ENCODE results near the gene SND1. TPM values are rescaled to one million over a fixed set of nuclear protein-coding genes. Genes with fewer than 3 reads are reported as not detected.

SND1 gene
- total RNA-seq, 2 experiments from 2014 or later, result 158 to 166 TPM

DNA sequence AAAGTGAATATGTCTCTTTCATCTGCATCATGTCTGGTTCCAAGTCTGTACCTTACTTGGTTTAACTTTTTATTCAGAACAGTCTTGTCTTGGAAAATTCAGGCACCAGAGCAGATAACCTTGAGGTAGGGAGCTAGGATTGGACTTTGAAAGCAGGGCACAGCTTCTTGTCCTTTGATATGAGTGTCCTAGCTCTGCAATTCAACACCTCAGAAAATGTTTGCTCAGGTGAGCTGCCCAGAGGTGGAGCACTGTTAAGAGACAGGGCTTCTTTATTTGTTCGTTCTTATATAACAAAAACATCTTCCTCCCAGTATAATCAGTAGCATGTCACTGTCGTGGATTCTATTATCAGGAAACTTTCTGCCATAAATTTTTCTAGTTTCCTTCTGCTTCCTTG lies 260.9 kb downstream of the SND1 start:
- Mint-ChIP-seq H3K27me3 (no peaks in the 10 kb centered on the region), H3K4me3 (no peak overlapping the region), H3K36me3 (peaks cover 7% of the 10 kb centered on the region), H3K27ac (no peak overlapping the region), H3K4me1 (peaks cover 10% of the 10 kb centered on the region), H3K9me3 (ENCODE audit: low read depth) (no peaks in the 10 kb centered on the region)
- DNase-seq, result no peak
- ATAC-seq, result no peak
- CTCF ChIA-PET, result no interaction called here

- Mint-ChIP-seq H3K27me3 (no peaks in the 10 kb centered on the region), H3K36me3 (peaks cover 4% of the 10 kb centered on the region), H3K9me3 (ENCODE audit: low read depth) (no peaks in the 10 kb centered on the region), H3K4me1 (peaks cover 5% of the 10 kb centered on the region), H3K27ac (no peak overlapping the region), H3K4me3 (no peak overlapping the region)
- DNase-seq, result no peak
- CTCF ChIA-PET, result interaction anchor here (1.0 kb wide), 1 partner anchor 9 kb away, joined by 3 read pairs; no protein-coding TSS in a partner anchor
- no peak for ATAC-seq
Observed at GRCh38 chr7:127913686-127914085, 261.7 kb downstream of the SND1 start.

- CTCF ChIA-PET, result no interaction called here
- H3K27me3 Mint-ChIP-seq, result no peaks in the 10 kb centered on the region
- no peaks in the 10 kb centered on the region for H3K9me3 Mint-ChIP-seq (ENCODE audit: low read depth)
- no peaks in the 10 kb centered on the region for H3K4me1 Mint-ChIP-seq
- DNase-seq (no peak), ATAC-seq (no peak)
- peaks cover 6% of the 10 kb centered on the region for H3K36me3 Mint-ChIP-seq
- no peak overlapping the region for H3K27ac Mint-ChIP-seq
- H3K4me3 Mint-ChIP-seq, result no peak overlapping the region
Observed at GRCh38 chr7:127914693-127915092, 262.7 kb downstream of the SND1 start.

GRCh38 chr7:127916735-127917134 lies 264.7 kb downstream of the SND1 start:
- ATAC-seq (no peak), DNase-seq (no peak)
- no peaks in the 10 kb centered on the region for H3K9me3 Mint-ChIP-seq (ENCODE audit: low read depth)
- H3K4me3 Mint-ChIP-seq, result no peak overlapping the region
- no peak overlapping the region for H3K27ac Mint-ChIP-seq
- peaks cover 3% of the 10 kb centered on the region for H3K36me3 Mint-ChIP-seq
- peaks cover 9% of the 10 kb centered on the region for H3K4me1 Mint-ChIP-seq
- H3K27me3 Mint-ChIP-seq, result no peaks in the 10 kb centered on the region
- CTCF ChIA-PET, result interaction anchor here (2.6 kb wide), 1 partner anchor 292 kb away, joined by 6 read pairs; no protein-coding TSS in a partner anchor

GRCh38 chr7:127918130-127918529 lies 266.1 kb downstream of the SND1 start:
- no peak for ATAC-seq
- Mint-ChIP-seq H3K9me3 (ENCODE audit: low read depth) (no peaks in the 10 kb centered on the region), H3K27ac (no peak overlapping the region), H3K4me3 (no peak overlapping the region), H3K4me1 (peaks cover 9% of the 10 kb centered on the region), H3K36me3 (peaks cover 3% of the 10 kb centered on the region), H3K27me3 (no peaks in the 10 kb centered on the region)
- CTCF ChIA-PET, result interaction anchor here (2.6 kb wide), 1 partner anchor 291 kb away, joined by 6 read pairs; no protein-coding TSS in a partner anchor
- DNase-seq, result no peak

GRCh38 chr7:127920787-127921438 lies 268.9 kb downstream of the SND1 start:
- no peak overlapping the region for H3K27ac Mint-ChIP-seq
- peaks cover 9% of the 10 kb centered on the region for H3K4me1 Mint-ChIP-seq
- H3K27me3 Mint-ChIP-seq, result no peaks in the 10 kb centered on the region
- no peak overlapping the region for H3K4me3 Mint-ChIP-seq
- H3K9me3 Mint-ChIP-seq (ENCODE audit: low read depth), result no peaks in the 10 kb centered on the region
- ATAC-seq (no peak), DNase-seq (no peak)
- CTCF ChIA-PET, result interaction anchor here (1.0 to 1.1 kb wide), 2 partner anchors 12 to 172 kb away, joined by 3 read pairs; no protein-coding TSS in a partner anchor
- H3K36me3 Mint-ChIP-seq, result peaks cover 4% of the 10 kb centered on the region

DNA sequence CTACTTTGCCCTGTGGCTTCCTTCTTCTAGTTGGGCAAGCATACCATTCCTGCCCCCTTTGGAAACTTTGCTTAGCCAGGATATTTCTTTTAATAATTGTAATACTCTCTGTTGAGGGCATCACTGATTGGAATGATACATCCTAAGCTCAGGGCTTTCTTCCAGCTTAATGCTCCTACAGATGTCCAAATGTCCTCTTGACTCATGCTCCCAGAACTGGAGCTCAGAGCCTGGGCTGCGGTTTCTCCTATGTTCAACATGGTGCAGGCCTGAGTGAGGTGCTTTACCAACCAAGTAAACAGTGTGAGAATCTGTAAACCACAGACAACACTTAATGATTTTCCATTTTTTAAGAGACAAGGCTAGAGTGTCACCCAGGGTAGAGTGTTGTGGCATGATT lies 270.7 kb downstream of the SND1 start:
- H3K36me3 Mint-ChIP-seq, result peaks cover 4% of the 10 kb centered on the region
- H3K27me3 Mint-ChIP-seq, result no peaks in the 10 kb centered on the region
- no peak overlapping the region for H3K27ac Mint-ChIP-seq
- no peak overlapping the region for H3K4me3 Mint-ChIP-seq
- ATAC-seq (no peak), DNase-seq (no peak)
- no peaks in the 10 kb centered on the region for H3K9me3 Mint-ChIP-seq (ENCODE audit: low read depth)
- H3K4me1 Mint-ChIP-seq, result peaks cover 11% of the 10 kb centered on the region
- CTCF ChIA-PET, result interaction anchor here (1.1 kb wide), 1 partner anchor 9 kb away, joined by 3 read pairs; no protein-coding TSS in a partner anchor

DNA sequence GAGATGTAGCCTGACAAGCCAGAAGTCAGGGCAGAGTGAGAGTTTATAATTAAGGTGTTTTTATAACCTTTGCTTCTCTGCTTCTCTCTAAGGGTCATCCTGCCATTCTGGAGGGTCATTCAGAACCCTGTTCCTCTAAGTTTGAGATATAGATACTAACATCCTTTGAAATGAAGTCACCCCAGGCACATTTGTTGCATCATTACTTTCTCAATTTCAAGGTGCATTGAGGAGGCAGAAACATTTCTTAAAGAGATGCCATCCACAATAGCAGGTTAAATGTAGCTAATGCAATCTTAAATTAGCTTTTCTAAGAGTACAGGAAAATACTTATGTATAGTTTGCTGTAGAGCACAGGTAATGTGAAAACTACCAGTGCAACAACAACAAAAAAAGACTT lies 272.9 kb downstream of the SND1 start:
- CTCF ChIA-PET, result no interaction called here
- Mint-ChIP-seq H3K27ac (no peak overlapping the region), H3K9me3 (ENCODE audit: low read depth) (no peaks in the 10 kb centered on the region), H3K36me3 (peaks cover 9% of the 10 kb centered on the region), H3K4me3 (no peak overlapping the region), H3K4me1 (peaks cover 11% of the 10 kb centered on the region), H3K27me3 (no peaks in the 10 kb centered on the region)
- DNase-seq (no peak), ATAC-seq (no peak)

DNA sequence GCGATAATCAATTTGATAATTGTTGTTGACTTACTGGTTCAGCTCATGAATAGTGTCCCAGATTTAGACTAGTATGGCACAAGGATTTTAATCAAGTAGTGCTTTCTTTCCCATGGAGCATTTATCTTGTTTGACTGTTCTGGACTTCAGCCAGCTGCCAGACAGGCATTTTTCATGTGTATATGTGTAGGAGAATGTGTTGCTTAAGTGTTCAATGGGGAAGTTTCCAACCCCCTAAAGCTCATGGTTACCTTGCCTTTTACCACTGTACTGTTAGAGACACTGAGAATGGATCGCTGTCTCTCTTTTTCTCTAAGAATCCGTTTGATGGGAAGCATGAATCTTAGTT lies 275.3 kb downstream of the SND1 start:
- Mint-ChIP-seq H3K27ac (no peak overlapping the region), H3K36me3 (peaks cover 21% of the 10 kb centered on the region), H3K4me1 (peaks cover 2% of the 10 kb centered on the region), H3K9me3 (ENCODE audit: low read depth) (no peaks in the 10 kb centered on the region), H3K27me3 (no peaks in the 10 kb centered on the region), H3K4me3 (no peak overlapping the region)
- DNase-seq, result no peak
- ATAC-seq, result no peak
- CTCF ChIA-PET, result interaction anchor here (1.1 kb wide), 1 partner anchor 53 kb away, joined by 3 read pairs; no protein-coding TSS in a partner anchor

- CTCF ChIA-PET, result interaction anchor here (1.1 kb wide), 1 partner anchor 52 kb away, joined by 3 read pairs; no protein-coding TSS in a partner anchor
- Mint-ChIP-seq H3K4me3 (no peak overlapping the region), H3K9me3 (ENCODE audit: low read depth) (no peaks in the 10 kb centered on the region), H3K4me1 (peaks cover 2% of the 10 kb centered on the region), H3K27me3 (no peaks in the 10 kb centered on the region), H3K36me3 (peaks cover 22% of the 10 kb centered on the region), H3K27ac (no peak overlapping the region)
- DNase-seq, result no peak
- no peak for ATAC-seq
Observed at GRCh38 chr7:127928222-127928621, 276.2 kb downstream of the SND1 start.

DNA sequence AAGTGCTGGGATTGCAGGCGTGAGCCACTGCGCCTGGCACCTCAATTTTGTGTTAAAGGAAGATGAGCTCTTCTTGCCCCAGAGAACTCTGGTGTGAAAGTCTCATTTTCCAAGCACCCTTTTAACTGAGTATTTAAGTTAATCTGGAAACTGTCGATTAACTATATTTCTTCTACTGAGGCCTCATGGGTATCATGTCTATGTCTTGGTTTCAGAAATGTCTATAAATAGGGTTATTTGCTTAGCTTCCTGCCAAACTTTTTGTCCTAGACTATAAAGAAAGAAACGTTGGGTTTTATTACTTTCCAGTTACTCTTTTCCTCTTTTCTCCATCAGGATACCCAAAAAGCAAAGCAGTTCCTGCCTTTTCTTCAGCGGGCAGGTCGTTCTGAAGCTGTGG lies 276.9 kb downstream of the SND1 start:
- DNase-seq, result no peak
- CTCF ChIA-PET, result no interaction called here
- H3K36me3 Mint-ChIP-seq, result peaks cover 22% of the 10 kb centered on the region
- H3K4me3 Mint-ChIP-seq, result no peak overlapping the region
- H3K4me1 Mint-ChIP-seq, result peaks cover 2% of the 10 kb centered on the region
- no peaks in the 10 kb centered on the region for H3K27me3 Mint-ChIP-seq
- no peak for ATAC-seq
- no peaks in the 10 kb centered on the region for H3K9me3 Mint-ChIP-seq (ENCODE audit: low read depth)
- no peak overlapping the region for H3K27ac Mint-ChIP-seq

GRCh38 chr7:127930341-127931328 lies 278.6 kb downstream of the SND1 start:
- H3K9me3 Mint-ChIP-seq (ENCODE audit: low read depth), result no peaks in the 10 kb centered on the region
- H3K4me1 Mint-ChIP-seq, result peaks cover 2% of the 10 kb centered on the region
- ATAC-seq (no peak), DNase-seq (no peak)
- CTCF ChIA-PET, result no interaction called here
- H3K27me3 Mint-ChIP-seq, result no peaks in the 10 kb centered on the region
- H3K27ac Mint-ChIP-seq, result no peak overlapping the region
- H3K36me3 Mint-ChIP-seq, result peaks cover 21% of the 10 kb centered on the region
- no peak overlapping the region for H3K4me3 Mint-ChIP-seq

DNA sequence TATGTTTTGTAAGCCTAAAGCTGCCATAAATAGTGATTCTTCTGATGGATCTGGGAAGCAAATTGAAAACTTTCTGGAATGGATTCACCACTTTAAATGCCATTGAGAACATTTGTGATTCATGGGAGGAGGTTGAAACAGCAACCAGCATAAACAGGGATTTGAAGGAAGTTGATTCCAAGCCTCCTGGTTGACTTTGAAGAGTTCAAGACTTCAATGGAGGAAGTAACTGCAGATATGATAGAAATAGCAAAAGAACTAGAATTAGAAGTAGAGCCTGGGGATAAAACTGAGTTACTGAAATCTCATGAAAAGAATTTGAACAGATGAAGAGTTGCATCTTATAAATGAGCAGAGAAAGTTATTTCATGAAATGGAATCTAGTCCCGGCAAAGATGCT lies 280.1 kb downstream of the SND1 start:
- Mint-ChIP-seq H3K4me1 (no peaks in the 10 kb centered on the region), H3K27ac (no peak overlapping the region), H3K4me3 (no peak overlapping the region), H3K27me3 (no peaks in the 10 kb centered on the region), H3K9me3 (ENCODE audit: low read depth) (no peaks in the 10 kb centered on the region), H3K36me3 (peaks cover 21% of the 10 kb centered on the region)
- DNase-seq (no peak), ATAC-seq (no peak)
- CTCF ChIA-PET, result no interaction called here

DNA sequence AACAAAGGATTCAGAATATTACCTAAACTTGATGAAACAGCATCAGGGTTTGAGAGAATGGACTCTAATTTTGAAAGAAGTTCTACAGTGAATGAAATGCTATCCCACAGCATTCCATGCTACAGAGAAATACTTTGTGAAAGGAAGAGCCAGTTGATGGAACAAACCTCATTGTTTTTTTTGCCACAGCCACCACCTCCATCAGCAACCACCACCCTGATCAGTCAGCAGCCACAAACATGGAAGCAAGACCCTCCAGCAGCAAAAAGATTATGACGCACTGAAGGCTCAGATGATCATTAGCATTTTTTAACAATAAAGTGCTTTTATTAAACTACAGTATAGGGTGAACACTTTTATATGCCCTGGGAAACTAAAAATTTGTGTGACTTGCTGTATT lies 280.5 kb downstream of the SND1 start:
- CTCF ChIA-PET, result no interaction called here
- H3K36me3 Mint-ChIP-seq, result peaks cover 21% of the 10 kb centered on the region
- no peak overlapping the region for H3K4me3 Mint-ChIP-seq
- no peaks in the 10 kb centered on the region for H3K27me3 Mint-ChIP-seq
- H3K9me3 Mint-ChIP-seq (ENCODE audit: low read depth), result no peaks in the 10 kb centered on the region
- ATAC-seq (no peak), DNase-seq (no peak)
- no peak overlapping the region for H3K27ac Mint-ChIP-seq
- no peaks in the 10 kb centered on the region for H3K4me1 Mint-ChIP-seq

Measured in activated CD8-positive, alpha-beta memory T cell treated with anti-CD3 and anti-CD28 coated beads, Interleukin-2, amount 10 ng/mL, durations not matched to agents 7 days and 5 days (primary cell).